Hepatocyte (in vitro differentiated cells): ENCODE data around the gene RIC8B. TPM values are rescaled to one million over a fixed set of nuclear protein-coding genes. Genes with fewer than 3 reads are reported as not detected.
"Not testable (repeated sequence)": the region's sequence is repeated elsewhere in the genome, so short reads cannot be mapped to it uniquely, and the experiment has no call there.

Experiments
- DNase-seq: peaks from one replicate; pipeline ENCODE4 v3.0.0-alpha.2; 2016; ENCODE audit warnings: low spot score
- H2AFZ ChIP-seq: fragments of 200-600 bp; sonication (generic); 2 replicates; pipeline ENCODE4 v1.6.0; 2016; ENCODE audit warnings: antibody characterized with exemption, mild to moderate bottlenecking
- H3K27ac ChIP-seq: fragments of 200-600 bp; sonication (generic); 2 replicates; pipeline ENCODE4 v1.5.1; 2016; ENCODE audit warnings: mild to moderate bottlenecking
- H3K27me3 ChIP-seq: fragments of 200-600 bp; sonication (generic); 2 replicates; pipeline ENCODE4 v1.6.1; 2016
- H3K36me3 ChIP-seq: fragments of 200-600 bp; sonication (generic); replicated peaks from 2 replicates; pipeline ENCODE4 v1.5.1; 2016; ENCODE audit warnings: low read depth; ENCODE audit not compliant: insufficient read depth
- H3K4me1 ChIP-seq: fragments of 200-600 bp; sonication (generic); 2 replicates; pipeline ENCODE4 v1.5.1; 2016; ENCODE audit warnings: mild to moderate bottlenecking, moderate library complexity; ENCODE audit not compliant: insufficient read depth
- H3K4me2 ChIP-seq: fragments of 200-600 bp; sonication (generic); 2 replicates; pipeline ENCODE4 v1.6.0; 2016
- H3K4me3 ChIP-seq: fragments of 200-600 bp; sonication (generic); 2 replicates; pipeline ENCODE4 v1.5.1; 2016; ENCODE audit warnings: mild to moderate bottlenecking
- H3K79me2 ChIP-seq: fragments of 200-600 bp; sonication (generic); 2 replicates; pipeline ENCODE4 v1.6.0; 2017; ENCODE audit warnings: mild to moderate bottlenecking
- H3K9me2 ChIP-seq: fragments of 200-600 bp; sonication (generic); replicated peaks from 2 replicates; pipeline ENCODE4 v1.6.0; 2017; ENCODE audit warnings: mild to moderate bottlenecking; ENCODE audit not compliant: insufficient read depth
- H3K9me3 ChIP-seq: fragments of 200-600 bp; sonication (generic); 2 replicates; pipeline ENCODE4 v1.5.1; 2016; ENCODE audit warnings: low read depth, mild to moderate bottlenecking
- H4K20me1 ChIP-seq: fragments of 200-600 bp; sonication (generic); 2 replicates; pipeline ENCODE4 v1.6.0; 2016; ENCODE audit warnings: mild to moderate bottlenecking; ENCODE audit not compliant: insufficient read depth, poor library complexity, severe bottlenecking
- CTCF ChIP-seq: fragments of 200-600 bp; sonication (generic); IDR thresholded peaks from 2 replicates; pipeline ENCODE4 v1.5.1; 2016; ENCODE audit warnings: antibody characterized with exemption, mild to moderate bottlenecking; ENCODE audit not compliant: poor library complexity
- EZH2 ChIP-seq: fragments of 200-600 bp; sonication (generic); IDR thresholded peaks from 2 replicates; pipeline ENCODE4 v1.6.1; 2016; ENCODE audit warnings: antibody characterized with exemption, mild to moderate bottlenecking, borderline replicate concordance
- EZH2phosphoT487 ChIP-seq: fragments of 200-600 bp; sonication (generic); IDR thresholded peaks from one replicate; pipeline ENCODE4 v1.6.1; 2018; ENCODE audit warnings: antibody characterized with exemption, mild to moderate bottlenecking, low read depth, moderate library complexity; ENCODE audit not compliant: unreplicated experiment, severe bottlenecking
- WGBS: methylation state at CpG from one replicate; pipeline ENCODE4 v1.1.6; 2016; ENCODE audit warnings: low lambda C conversion rate; ENCODE audit errors: missing lambda C conversion rate; 5-methylcytosine and 5-hydroxymethylcytosine counted together
- polyA plus RNA-seq: library from polyadenylated mRNA; unstranded; fragments of >200 nt; fragmentation: Nextera tagmentation; extraction: Ambion mirVana; gene quantifications from 2 replicates; pipeline ENCODE4 v1.2.1, GENCODE V29; 2016
- total RNA-seq: library from RNA; depleted of rRNA; stranded (reverse); fragments of >200 nt; gene quantifications from 2 replicates; pipeline ENCODE4 v1.2.3, GENCODE V29; 2014

RIC8B gene
- total and polyA plus RNA-seq, 2 experiments from 2014 or later: 5.4 to 10.6 TPM

GRCh38 chr12:106919910-106920544, 145.5 kb downstream of the RIC8B start:
- WGBS: 42% methylated on average over 4 of the region's 4 CpGs
- H3K9me3 ChIP-seq: no peaks in the 10 kb centered on the region
- no peak overlapping the region for H3K4me2 ChIP-seq
- no peak overlapping the region for H2AFZ ChIP-seq
- no peaks in the 10 kb centered on the region for H4K20me1 ChIP-seq
- TF ChIP-seq EZH2 (no peak), CTCF (peak; percentile 78), EZH2phosphoT487 (no peak)
- H3K4me1 ChIP-seq: no peaks in the 10 kb centered on the region
- no peaks in the 10 kb centered on the region for H3K27me3 ChIP-seq
- no peaks in the 10 kb centered on the region for H3K79me2 ChIP-seq
- no peak overlapping the region for H3K4me3 ChIP-seq
- peak; percentile 73 for DNase-seq
- H3K27ac ChIP-seq: no peak overlapping the region
- no peaks in the 10 kb centered on the region for H3K9me2 ChIP-seq
- no peaks in the 10 kb centered on the region for H3K36me3 ChIP-seq

- not testable (repeated sequence) for H4K20me1 ChIP-seq, H3K27me3 ChIP-seq
These were observed 147.5 kb downstream of the RIC8B start for GRCh38 chr12:106921976-106922375.

DNA sequence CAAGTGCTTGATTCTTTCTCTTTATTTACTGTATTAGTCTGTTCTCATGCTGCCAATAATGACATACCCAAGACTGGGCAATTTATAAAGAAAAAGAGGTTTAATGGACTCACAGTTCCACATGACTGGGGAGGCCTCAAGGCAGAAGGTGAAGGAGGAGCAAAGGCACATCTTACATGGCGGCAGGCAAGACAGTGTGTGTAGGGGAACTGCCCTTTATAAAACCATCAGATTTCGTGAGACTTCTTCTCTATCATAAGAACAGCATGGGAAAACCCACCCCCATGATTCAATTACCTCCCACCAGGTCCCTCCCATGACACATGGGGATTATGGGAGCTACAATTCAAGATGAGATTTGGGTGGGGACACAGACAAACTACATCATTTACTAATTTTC, 149.1 kb downstream of the RIC8B start:
- H3K4me3 ChIP-seq, H3K27ac ChIP-seq, H2AFZ ChIP-seq, H3K27me3 ChIP-seq, H3K36me3 ChIP-seq, H4K20me1 ChIP-seq, H3K9me3 ChIP-seq, H3K4me1 ChIP-seq, H3K4me2 ChIP-seq, H3K9me2 ChIP-seq, H3K79me2 ChIP-seq, DNase-seq: not testable (repeated sequence)
- WGBS: 92% methylated on average over 2 of the region's 2 CpGs

More at GRCh38 chr12:106921976-106922375, 147.5 kb downstream of the RIC8B start:
- not testable (repeated sequence) for H3K9me2 ChIP-seq, H3K79me2 ChIP-seq, H3K27ac ChIP-seq, H3K9me3 ChIP-seq, H2AFZ ChIP-seq, H3K4me3 ChIP-seq, H3K36me3 ChIP-seq, H3K4me1 ChIP-seq, H3K4me2 ChIP-seq, DNase-seq
- WGBS: 90% methylated on average over 2 of the region's 2 CpGs

- H3K9me2 ChIP-seq: no peaks in the 10 kb centered on the region
- no peak for DNase-seq
- no peaks in the 10 kb centered on the region for H3K79me2 ChIP-seq
- TF ChIP-seq CTCF: no peak
- TF ChIP-seq EZH2phosphoT487: no peak
- TF ChIP-seq EZH2: no peak
- WGBS: 88% methylated on average over 3 of the region's 3 CpGs
- no peak overlapping the region for H3K27ac ChIP-seq
- no peaks in the 10 kb centered on the region for H3K27me3 ChIP-seq
- no peaks in the 10 kb centered on the region for H4K20me1 ChIP-seq
- H3K36me3 ChIP-seq: no peaks in the 10 kb centered on the region
- no peak overlapping the region for H3K4me3 ChIP-seq
- H3K9me3 ChIP-seq: no peaks in the 10 kb centered on the region
- H3K4me1 ChIP-seq: no peaks in the 10 kb centered on the region
- H3K4me2 ChIP-seq: no peak overlapping the region
- H2AFZ ChIP-seq: no peak overlapping the region
These were observed 149.9 kb downstream of the RIC8B start for GRCh38 chr12:106924268-106924861.
